Epithelial cell of prostate (primary cell): Measurements from ENCODE around the gene SUN1.
"Not testable (repeated sequence)": the region's sequence is repeated elsewhere in the genome, so short reads cannot be mapped to it uniquely, and the experiment has no call there.

Experiments
- DNase-seq: peaks from one replicate; pipeline ENCODE4 v3.0.0-alpha.2; 2011; ENCODE audit warnings: low read depth, low spot score
- H3K27ac ChIP-seq: fragments of 450-650 bp; 2 replicates; pipeline ENCODE4 v1.5.1; 2017; ENCODE audit warnings: mild to moderate bottlenecking

The SUN1 gene

DNA sequence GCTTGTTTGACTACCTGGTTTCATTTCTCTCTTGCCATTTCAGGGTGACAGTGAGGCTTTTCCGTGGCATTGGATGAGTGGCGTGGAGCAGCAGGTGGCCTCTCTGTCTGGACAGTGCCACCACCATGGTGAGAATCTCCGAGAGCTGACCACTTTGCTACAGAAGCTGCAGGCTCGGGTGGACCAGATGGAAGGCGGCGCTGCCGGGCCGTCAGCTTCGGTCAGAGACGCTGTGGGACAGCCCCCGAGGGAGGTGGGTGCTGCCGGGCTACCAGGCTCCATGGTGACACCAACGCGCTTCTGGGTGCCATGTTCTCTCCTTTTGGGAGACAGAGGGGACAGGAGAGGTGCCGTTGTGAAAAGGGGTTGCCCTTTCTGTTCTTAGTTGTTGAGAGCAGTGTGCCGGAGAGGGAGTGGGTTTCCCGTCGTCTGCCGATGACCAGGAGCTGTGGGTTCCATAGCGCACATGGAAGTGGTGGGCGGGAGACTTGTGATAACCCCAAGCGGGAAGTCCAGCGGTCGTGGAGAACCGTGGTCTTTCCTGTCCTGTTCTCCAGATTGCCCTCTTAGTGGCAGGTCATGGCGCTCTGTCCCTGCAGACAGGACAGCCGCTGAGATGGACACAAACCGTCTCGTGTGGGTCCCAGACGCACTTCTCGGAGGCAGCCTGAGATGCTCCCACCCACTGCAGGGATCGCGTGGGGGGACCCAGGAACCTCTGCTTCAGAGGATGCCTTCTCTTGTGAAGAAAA lies 21.3 kb downstream of the SUN1 start:
- H3K27ac ChIP-seq = no peak overlapping the region
- DNase-seq = no peak

DNA sequence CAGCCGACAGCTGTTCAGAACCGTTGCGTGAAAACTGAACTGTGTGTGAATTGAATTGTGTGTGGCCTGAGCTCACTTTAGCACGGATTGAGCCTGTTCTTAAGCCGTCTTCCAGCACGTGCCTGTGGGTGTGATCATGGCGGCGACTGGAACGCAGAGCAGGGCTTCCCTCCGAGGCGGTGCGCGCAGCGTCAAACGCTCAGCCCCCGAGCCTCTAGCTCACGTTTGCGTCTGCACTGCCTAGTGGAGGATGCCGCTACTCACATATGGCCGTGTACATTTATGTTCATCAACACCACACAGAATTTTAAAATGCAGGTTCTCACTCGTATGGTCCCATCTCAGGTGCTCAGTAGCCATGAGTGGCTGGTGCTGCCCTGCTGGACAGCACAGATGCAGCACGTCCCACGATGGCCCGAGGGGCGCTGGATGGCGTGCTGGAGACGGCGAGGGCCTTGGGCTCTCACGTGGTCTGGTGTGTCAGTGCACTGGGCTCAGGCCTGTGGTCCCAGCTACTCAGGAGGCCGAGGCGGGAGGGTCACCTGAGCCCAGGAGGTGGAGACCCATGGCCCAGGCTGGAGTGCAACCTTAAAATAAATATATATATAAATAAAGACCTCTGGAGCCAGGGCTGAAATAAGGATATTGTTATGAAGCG lies 22.0 kb downstream of the SUN1 start:
- no peak for DNase-seq
- no peak overlapping the region for H3K27ac ChIP-seq

DNA sequence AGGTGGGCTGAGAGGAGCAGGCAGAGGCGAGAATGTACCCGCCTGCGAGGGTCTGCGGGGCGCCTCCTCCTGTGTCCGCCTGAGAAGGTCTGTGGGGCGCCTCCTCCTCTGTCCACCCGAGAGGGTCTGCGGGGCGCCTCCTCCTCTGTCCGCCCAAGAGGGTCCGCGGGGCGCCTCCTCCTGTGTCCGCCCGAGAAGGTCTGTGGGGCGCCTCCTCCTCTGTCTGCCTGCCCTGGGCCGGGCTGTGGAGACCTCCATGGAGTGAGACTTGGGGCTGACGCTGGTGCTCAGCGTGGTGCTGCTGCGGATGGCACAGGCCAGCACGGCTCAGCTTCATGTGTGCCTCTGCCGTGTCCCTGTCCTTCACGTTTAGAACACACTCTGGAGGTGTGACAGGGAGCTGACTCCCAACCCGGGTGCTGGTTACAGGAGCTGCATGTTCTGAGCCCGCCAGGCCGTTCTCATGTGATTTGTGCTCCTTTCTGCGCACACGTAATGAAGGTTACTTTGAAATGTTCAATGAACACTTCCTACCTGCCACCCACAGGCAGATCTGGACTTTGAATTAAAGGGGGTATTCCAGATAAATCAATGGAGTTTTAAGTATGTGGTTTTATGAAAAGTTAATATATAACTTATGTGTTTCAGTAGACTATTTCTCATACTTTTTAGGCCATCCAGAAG lies 23.6 kb downstream of the SUN1 start:
- DNase-seq = no peak
- H3K27ac ChIP-seq = no peak overlapping the region

DNA sequence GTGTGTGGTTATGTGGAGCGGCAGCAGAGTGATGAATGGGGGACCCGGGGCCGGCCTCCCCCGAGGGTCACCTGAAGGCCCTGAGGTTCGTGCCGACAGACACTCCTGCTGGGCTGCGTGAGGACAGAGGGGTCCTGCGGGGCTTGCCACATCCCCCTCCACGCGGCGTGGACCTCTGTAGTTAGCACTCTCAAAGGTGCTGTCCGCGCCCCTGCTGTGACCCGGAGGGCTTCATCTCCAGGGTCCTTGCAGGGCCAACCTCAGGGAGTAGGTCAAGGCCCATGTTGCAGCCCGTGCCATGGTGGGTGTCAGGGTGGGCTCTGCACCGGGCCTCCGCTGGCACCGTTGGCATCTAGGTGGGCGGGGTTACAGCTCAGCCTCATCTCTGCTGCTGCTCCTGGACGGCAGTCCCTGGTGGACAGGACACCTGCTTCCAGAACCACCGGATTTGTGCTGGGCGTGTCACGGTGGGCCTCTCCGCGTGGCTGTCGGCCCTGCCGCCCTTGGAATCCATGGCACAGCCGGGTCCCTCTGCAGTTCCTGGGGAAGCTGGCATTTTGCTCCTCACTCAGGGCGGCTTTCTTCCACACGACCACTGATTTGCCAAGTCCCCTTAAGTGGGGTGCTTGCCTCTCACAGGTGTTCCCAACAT lies 24.3 kb downstream of the SUN1 start:
- no peak overlapping the region for H3K27ac ChIP-seq
- no peak for DNase-seq

DNA sequence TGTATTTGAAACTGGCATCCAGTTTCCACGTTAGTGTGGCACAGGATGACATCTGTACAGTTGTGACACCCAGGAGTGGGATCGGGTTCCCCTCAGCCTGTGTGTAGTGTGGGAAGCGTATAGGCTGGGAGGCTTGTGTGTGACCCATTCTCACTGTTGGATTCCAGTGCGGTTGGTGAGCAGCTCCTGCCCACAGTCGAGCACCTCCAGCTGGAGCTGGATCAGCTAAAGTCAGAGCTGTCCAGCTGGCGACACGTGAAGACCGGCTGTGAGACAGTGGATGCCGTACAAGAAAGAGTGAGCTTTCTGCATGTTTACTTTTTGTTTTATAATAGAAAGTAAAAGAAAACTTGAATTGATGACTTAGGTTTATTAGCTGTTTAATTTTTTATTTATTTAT lies 25.4 kb downstream of the SUN1 start:
- no peak overlapping the region for H3K27ac ChIP-seq
- DNase-seq = no peak

DNA sequence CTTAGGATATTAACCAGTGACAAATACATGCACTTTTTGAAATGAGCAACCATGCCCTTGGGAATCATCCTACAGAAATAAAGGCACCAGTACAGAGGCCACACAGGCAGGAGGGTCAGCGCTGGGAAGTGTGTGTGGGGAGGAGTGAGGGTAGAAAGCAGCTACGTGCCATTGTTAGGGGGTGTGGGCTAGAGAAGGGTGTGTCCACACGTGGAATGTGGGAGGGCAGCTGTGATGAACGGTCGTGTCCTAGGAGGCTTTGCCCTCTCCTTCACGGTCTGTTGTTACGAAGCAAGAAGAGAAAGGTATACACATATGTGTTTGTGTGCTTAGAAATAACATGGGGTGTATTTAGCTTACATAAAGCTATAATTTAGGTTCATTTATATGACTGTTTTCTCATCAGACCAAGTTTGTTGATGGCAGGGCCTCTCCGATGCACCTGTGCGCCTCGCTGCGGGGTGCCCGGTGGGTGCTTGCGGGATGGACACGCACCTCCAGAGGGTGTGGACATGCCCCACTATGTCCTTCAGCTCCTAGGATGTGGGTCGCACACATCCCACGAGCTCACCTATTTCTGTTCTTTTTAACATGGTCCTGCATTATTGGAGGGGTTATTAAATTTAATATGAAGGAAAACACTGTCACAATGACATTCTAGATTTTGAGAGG lies 27.2 kb downstream of the SUN1 start:
- H3K27ac ChIP-seq = no peak overlapping the region
- no peak for DNase-seq

DNA sequence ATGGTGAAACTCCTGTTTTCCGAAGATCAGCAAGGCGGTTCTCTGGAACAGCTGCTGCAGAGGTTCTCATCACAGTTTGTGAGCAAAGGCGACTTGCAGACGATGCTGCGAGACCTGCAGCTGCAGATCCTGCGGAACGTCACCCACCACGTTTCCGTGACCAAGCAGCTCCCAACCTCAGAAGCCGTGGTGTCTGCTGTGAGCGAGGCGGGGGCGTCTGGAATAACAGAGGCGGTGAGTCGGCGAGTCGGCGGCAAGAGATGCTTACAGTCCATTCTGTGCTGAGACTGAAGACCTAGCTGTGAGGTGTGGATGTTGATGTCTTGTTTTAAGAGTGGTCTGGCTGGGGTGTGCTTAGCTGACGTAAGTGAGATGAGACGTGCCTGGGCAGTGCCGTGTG lies 27.9 kb downstream of the SUN1 start:
- H3K27ac ChIP-seq = no peak overlapping the region
- DNase-seq = no peak

DNA sequence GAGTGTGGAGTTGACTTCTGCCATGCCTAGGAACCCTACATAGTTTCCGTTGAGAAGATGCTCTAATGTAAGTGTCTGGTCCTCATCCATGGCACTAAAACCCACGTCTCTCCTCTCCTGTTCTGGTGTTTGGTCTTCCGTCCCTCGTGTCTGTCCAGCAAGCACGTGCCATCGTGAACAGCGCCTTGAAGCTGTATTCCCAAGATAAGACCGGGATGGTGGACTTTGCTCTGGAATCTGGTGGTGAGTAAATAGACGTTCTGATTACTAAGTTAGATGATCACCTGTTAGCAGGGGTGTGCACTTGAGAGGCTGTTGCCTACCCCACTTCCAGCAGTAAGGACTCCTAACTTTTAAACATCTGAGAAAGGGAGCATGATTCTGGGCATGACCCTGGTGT lies 28.9 kb downstream of the SUN1 start:
- no peak overlapping the region for H3K27ac ChIP-seq
- DNase-seq = no peak

DNA sequence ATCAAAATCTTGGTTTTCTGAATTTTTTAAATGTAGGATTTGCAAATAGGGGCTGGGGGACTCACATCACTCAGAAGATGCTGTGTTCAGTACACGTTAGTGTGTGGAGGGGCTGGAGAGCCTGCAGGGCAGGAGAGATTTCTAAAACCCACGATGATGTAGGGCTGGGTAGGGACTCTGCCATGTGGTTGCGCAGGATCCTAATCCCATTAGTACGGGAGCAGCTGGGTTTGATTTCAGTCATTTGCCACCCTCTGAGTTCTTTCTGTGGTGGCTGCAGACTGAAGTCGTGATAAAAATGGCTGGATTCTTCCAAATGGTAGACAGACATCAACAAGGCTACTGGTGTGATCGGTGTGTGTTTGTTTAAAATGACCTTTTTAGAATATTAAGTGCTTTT lies 29.9 kb downstream of the SUN1 start:
- DNase-seq = no peak
- no peak overlapping the region for H3K27ac ChIP-seq

DNA sequence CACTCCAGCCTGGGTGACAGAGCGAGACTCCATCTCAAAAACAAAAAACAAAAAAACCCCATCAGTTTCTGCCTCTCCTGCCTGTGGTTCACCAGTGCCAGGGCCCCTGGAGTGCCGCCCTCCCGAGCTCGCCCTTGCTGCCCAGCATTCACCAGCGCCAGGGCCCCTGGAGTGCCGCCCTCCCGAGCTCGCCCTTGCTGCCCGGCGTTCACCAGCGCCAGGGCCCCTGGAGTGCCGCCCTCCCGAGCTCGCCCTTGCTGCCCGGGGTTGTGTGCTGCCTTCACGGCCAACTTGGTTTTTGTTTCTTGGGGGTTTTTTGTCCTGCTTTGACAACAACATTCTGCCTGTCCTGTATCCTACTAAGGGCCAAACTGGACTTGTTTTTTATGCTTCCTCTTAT lies 30.8 kb downstream of the SUN1 start:
- no peak overlapping the region for H3K27ac ChIP-seq
- no peak for DNase-seq

DNA sequence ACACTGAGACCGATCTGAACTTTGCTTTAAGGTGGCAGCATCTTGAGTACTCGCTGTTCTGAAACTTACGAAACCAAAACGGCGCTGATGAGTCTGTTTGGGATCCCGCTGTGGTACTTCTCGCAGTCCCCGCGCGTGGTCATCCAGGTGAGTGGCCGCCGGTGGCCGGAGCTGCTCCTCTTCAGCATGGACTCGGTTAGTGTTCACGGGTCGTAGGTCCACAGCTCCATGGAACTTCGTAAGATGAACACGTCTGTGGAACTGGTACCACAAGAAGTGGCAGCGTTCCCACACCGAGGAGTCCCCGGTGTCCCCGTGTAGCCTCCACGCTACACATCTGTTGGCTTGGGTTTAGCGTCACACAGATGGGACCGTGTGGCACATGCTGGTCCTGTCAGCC lies 33.6 kb downstream of the SUN1 start:
- no peak overlapping the region for H3K27ac ChIP-seq
- DNase-seq = no peak

DNA sequence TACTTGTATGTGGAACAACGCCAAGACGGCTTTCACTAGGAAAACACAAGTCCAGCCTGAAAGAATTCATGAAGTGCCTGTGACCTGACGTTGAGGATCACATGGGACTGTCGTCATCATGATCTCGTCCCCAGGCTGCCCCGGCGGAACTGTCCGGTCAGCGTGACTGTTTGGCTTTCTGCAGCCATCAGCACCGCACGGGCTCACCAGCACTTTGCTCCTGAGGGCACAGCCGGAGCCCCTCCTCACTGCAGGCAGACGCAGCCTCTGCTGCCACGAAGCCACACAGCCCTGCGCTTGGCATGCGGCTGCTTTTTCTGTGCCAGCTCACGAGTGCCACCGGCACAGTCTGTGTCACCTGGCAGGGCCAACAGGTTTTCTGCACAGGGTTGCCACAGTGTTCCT lies 34.7 kb downstream of the SUN1 start:
- no peak for DNase-seq
- H3K27ac ChIP-seq = peak overlapping the region; percentile 55

DNA sequence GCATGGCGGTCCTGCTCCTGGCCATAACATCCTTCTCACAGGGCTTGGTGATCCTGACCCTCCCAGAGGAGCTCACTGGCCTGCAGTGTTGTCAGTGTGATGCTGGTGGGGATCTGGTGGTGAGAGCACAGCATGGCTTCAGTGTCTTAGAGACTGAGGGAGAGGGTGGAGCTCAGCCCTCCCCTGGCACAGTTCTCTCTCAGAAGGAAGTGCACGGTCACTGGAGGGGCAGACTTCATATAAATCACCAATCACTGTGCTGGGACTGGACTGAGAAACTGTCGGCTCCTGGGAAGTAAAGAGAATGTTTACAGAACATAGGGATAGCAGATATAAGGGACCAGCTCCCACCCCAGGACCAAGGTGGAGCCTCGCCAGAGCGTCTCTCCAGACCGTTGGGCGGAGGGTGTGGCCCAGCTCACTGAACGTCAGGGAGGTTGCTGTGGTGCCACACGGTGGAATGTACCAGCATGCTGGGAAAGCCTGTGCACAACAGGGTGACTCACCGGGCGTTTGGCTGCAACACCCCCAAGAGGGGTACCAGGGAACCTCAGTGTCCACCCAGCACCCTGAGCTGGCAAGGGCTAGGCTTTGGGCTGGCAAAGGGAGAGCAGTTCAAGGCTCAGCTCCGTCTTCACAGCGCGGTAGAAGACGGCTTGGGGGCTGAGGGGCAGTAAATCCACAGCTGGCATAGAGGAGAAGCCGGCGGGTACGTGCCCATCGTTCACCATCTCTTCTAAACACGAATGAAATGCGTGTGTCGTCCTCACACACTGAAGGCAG lies 35.3 kb downstream of the SUN1 start:
- peak overlapping the region; percentile 55 for H3K27ac ChIP-seq
- peak; percentile 50 for DNase-seq

DNA sequence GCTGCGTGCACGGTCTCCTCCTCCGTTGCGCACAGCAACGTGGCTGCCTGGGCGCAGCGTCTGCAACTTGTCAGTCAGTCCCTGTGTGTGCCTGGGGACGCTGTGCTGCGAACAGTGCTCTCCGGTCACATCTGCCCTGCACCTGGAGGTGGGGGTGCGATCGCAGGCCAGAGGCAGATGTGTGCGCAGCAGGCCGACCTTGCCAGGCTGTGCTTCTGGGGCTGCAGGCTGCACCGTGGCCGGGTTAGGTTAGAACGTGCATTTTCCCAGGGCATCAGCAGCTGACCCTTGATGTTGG lies 35.9 kb downstream of the SUN1 start:
- DNase-seq = no peak
- peak overlapping the region; percentile 55 for H3K27ac ChIP-seq

DNA sequence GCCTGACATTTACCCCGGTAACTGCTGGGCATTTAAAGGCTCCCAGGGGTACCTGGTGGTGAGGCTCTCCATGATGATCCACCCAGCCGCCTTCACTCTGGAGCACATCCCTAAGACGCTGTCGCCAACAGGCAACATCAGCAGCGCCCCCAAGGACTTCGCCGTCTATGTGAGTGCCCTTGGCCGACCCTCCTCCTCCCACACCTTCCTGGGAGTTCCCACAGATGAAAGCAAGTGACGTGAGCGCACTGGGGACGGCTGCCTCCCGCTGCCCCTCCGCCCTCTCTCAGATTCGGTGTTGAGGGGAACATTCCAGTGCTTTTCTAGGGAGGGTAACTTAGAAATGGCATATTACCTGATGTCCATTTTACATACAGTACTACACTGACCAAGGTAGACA lies 37.1 kb downstream of the SUN1 start:
- DNase-seq = no peak
- no peak overlapping the region for H3K27ac ChIP-seq

DNA sequence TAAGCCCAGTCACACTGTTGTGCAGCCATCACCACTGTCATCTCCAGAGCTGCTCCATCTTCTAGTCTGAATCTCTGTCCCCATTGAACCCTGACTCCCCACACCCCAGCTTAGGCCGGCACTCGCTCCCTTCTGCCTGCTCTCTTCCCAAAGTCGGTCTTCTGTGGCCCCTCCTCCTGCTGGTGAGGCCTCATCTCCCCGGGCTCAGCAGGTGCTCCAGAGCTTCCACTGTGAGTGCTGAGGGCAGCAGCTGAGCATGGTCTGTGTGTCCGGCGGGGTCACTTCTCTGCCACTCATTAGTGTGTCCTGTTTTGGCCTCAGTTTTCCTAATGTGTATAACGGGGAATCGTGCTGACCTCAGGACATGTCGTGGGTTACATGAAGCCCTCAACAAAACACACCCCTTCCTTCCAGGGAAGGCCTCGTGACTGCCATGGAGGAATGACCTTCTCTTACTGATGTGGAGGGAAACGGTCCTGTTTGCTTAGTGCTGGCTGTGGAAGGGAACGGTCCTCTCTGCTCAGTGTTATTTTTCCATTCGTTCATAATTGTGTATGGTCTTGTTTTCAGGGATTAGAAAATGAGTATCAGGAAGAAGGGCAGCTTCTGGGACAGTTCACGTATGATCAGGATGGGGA lies 39.7 kb downstream of the SUN1 start:
- H3K27ac ChIP-seq = no peak overlapping the region
- DNase-seq = no peak

DNA sequence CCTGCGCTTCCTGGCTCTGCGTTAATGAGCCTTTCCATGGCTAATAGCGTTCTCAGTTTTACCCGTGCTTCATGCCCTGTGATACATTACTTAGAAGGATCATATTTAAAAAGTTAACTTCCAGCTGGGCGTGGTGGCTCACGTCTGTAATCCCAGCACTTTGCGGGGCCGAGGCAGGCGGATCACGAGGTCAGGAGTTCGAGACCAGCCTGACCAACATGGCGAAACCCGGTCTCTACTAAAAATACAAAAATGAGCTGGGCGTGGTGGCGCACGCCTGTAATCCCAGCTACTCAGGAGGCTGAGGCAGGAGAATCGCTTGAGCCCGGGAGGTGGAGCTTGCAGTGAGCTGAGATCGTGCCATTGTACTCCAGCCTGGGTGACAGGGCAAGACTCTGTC lies 40.4 kb downstream of the SUN1 start:
- DNase-seq = not testable (repeated sequence)
- peak overlapping the region; percentile 36 for H3K27ac ChIP-seq

DNA sequence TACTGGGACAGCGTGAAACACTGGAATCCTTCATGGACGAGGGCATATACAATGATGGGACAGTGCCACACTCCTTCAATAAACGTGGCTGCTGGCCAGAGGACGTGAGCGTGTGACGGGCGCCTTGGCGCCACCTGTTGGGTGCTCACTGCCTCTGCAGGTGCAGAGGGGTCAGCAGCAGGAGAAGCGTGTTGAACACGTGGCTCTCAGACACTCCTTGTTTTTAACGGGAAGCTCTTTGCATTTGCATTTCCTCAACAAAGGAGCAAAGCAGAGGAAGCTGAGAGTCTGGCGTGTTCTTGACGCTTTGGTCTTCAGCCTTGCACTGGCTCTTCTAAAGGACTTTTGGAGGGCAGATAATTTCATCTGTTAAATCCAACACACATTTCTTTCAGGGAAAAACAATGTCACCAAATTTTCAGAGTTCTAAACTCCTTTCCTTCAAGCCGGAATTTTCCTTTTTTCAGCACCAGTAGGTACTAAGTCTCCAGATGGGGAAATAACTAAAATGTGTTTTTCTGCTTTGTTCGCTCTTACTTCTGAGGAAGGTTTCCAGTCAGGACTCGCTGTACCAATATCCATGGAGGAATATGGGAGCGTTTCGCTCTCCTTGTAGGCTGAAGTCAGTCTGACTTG lies 41.2 kb downstream of the SUN1 start:
- peak; percentile 59 for DNase-seq
- H3K27ac ChIP-seq = peak overlapping the region; percentile 36
